GM19452 (cell line): ENCODE results near the gene TNNT1.
"Not testable (repeated sequence)": the region's sequence is repeated elsewhere in the genome, so short reads cannot be mapped to it uniquely, and the experiment has no call there.

Experiments
- ATAC-seq: cut with Tn5 transposase; IDR thresholded peaks from one replicate; pipeline ENCODE4 v1.9.1; 2021; ENCODE audit not compliant: unreplicated experiment

The TNNT1 gene, protein sequence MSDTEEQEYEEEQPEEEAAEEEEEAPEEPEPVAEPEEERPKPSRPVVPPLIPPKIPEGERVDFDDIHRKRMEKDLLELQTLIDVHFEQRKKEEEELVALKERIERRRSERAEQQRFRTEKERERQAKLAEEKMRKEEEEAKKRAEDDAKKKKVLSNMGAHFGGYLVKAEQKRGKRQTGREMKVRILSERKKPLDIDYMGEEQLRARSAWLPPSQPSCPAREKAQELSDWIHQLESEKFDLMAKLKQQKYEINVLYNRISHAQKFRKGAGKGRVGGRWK

DNA sequence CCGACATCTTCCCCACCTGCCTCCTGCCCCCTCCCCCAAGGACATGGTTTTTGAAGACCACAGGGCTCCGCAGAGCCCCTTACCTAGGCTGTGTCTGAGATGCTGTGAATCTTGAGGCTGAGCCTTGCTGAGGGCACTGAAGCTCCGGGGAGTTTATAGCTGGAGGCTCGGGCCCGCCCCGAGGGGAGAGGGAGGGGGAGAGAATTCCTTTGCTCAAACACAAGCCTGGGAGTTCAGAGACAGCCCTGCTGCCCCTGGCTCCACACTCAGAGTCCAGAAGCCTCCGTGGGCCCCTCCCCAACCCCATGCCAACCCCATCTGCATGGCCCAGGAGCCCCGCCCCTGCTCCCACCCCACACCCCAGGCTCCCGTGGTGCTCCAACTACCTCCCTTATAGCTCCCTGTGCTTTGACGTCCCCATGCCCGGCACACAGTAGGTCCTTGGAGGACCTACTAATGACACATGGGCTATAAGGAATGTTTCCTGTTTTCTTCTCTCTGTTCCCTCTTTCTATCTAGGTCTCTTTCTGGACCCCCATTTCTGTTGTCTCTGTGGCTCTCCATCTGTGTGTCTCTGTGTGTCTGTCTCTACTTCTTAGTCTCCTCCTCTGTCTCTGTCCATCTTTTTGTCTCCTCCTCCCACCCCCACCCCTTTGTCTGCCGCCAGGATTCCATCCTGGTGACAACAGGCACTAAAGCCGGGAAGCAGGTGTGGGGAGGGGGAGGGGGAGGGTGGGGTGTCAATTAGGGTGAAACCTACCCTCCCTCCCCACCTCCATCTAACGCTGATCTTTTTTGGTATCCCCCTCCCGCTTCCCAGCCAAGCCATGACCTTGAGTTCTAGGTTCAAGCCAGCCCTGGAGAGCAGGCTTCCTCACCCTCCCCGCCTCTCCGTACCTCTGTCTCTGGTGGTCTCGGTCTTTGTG, at the start of gene TNNT1:
Gene TNNT1, minus strand, starts transcription at position 129 of the 926 bp plus-strand sequence. CDS start 2,049 bp downstream, outside the sequence.
- no peak for ATAC-seq

DNA sequence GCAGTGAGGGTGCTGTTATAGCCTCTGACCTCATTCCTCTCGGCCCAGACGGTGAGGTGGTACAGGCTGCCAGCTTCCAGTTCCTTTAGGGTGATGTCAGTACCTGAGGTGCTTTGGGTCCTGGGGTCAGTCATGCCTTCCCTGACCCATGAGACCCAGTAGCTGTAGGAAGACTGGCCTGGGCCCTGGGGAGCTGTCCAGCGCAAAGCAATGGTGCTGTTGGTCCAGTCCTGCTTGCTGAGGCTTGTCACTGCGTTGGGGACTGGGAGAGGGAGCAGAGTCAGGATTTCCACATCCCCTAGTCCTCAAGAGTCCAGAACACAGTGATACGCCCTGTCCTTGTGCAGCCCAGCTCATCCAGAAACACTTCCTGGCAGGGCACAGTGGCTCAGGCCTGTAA, 49.6 kb upstream of the TNNT1 start:
- no peak for ATAC-seq

DNA sequence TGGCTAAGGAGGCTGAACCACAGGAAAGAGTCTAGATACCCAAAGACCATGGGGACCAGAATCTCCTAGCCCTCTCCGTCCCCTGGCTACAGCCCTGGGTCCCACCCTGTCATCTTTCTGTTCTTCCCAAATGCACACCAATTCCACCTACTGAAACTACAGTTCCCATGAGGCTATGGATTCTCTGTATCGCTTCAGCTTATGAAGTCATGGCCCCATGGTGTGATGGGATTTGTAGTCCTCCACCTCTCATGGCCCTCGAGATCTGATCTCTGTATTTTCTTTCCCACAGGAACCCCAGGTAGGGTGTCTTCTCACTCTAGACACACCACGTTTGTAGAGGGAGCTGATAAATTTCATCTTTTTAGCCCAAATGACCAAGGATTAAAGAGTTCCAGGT, 48.5 kb upstream of the TNNT1 start:
- ATAC-seq: no peak

DNA sequence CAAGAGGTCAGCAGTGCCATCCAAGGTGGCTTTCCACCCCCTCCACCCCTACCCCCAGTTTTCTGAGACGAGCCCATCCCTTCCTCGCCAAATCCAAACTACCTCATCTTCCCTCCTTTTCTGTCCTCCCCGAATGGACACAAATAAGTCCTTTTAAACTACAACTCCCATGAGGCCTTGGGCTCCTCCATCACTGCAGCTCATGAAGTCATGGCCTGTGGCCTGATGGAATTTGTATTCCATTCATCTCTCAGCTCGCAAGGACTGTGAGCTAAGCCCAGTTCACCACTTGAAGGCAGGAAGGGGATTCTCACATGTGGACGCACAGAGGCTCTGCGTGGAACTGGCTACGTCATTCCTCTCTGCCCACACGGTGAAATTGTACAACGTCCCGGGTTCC, 47.8 kb upstream of the TNNT1 start:
- no peak for ATAC-seq

DNA sequence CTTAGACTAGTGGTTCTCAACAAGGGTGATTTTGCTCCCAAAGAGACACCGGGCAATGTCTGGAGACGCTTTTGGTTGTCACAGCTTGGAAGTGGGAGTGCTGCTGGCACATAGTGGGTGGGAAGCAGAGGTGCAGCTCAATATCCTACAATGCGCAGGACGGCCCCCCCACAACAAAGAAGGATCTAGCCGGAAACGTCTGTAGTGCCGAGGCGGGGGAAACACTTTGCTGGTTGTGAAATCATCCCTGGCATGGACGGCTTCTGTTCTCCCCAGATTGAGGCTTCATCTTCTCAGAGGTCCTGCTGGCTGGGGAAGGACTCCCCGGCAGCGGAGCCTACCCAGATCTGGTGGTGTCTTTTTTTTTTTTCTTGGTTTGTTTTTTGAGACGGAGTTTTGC, 44.5 kb upstream of the TNNT1 start:
- ATAC-seq: no peak

DNA sequence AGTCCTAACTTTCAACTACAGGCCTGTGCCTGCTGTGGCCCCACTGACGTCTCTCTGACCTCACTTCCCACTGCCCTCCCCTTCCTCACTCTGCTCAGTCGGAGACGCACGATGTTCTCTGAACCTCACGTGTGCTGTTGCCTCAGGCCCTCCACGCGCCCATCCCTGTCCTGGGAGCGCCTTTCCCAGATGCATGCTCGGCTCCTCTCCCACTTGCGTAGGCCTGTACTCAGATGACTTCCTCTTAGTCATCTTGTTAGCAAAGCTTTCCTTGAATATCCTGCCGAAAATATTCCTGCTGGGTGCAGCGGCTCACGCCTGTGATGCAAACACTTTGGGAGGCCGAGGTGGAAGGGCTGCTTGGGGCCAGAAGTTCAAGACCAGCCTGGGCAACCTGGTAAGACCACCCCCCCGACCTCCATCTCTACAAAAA, 40.4 kb upstream of the TNNT1 start:
- no peak for ATAC-seq

DNA sequence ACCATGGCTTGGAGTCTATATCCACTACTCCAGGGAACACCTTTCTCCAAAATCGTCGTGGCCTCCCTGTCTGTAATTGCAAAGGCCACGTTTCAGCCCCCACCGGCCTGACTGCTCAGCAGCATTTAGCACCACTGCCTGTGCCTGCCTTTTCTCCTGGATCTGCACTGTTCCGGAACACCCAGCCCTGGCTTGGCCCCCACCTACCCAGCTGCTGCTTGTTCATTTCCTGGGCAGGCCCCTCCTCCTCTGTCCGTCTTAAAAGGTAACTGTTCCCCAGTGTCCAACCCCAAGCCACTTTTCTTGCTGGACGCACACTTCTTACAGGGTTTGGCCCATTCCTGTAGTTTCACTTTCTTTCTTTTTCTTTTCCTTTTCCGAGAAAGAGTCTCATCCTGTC, 39.6 kb upstream of the TNNT1 start:
- ATAC-seq: no peak

DNA sequence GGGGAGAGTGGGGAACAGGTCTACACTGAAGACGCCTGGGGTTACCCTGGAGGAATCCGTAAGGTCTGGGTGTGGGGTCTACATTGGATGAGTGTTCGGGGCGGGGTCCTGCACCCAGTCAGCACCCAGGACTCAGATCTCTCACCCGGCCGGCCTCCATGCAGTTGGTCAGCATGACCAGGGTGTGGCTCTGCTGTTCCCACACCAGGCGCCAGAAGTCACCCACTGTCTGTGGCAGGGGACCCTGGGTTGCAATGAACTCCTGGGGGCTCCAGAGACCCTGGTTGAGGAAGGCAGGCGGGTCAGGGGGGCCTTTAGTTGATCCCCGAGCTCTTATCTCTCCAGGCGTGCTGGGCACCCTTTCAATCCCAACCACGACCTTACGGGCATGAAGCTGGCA, 37.1 kb upstream of the TNNT1 start:
- ATAC-seq: no peak

DNA sequence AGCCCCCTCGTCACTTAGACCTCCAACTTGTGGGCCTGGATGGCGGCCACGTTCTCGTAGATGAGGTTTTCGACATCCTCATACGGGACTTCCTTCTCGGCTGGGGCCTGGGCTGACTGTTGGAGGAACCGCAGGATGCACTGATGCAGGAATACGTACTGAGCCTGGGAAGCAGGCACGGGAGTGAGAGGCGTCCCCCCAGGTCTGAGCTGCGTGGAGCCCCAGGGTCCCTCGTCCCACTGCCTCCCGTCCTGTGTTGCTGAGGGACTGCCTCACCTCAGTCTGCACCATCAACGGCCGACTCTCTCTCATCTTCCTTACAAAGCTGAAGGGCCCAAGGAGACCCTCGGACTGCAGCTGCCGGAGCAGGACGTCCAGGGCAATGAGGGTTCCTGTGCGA, 32.7 kb upstream of the TNNT1 start:
- ATAC-seq: no peak

DNA sequence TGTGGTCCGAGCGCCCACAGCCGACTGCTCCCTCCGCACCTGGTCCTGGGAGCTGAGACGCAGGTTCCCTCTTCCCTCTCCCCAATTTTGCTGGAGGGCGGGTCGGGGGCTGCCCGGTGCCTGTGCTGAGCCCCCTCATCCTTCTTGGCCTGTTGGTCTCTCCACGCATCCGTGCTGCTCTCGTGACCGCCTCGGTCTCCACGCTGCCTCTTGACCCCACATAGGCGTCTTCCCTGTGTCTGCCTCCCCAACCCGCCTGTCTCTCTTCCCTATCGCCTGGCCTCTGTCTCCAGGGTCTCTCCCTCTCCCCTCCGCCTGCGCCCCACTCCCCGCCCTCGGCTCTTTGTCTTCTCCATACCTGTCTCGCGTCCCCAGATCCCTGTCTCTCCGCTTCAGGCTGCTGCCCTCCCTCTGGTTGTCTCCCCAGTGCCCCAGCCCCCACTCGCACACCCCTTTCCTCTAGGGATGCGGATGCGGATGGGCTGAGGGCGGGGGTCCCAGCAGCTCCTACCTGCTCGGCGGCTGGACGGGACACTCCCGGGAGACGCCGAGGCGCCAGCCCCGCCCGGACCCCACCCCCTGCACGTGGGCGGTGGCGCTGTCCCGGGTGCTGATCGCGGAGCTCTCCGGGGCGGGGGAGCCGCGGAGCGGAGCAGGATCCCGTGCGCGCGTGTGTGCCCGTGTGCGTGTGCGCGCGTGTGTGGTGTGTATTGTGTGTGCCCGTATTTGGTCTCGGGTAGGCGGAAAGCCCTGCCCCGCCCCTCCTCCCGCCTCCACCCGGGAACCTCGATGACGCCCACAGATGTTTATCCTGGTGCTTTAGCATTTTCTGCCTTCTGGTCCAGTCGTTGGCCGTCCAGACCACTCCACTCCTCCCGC, 30.8 kb upstream of the TNNT1 start, which contains the start of gene SYT5:
Gene SYT5, minus strand, starts transcription at position 684 of the 879 bp plus-strand sequence. CDS start 1,248 bp downstream, outside the sequence.
- ATAC-seq: no peak

DNA sequence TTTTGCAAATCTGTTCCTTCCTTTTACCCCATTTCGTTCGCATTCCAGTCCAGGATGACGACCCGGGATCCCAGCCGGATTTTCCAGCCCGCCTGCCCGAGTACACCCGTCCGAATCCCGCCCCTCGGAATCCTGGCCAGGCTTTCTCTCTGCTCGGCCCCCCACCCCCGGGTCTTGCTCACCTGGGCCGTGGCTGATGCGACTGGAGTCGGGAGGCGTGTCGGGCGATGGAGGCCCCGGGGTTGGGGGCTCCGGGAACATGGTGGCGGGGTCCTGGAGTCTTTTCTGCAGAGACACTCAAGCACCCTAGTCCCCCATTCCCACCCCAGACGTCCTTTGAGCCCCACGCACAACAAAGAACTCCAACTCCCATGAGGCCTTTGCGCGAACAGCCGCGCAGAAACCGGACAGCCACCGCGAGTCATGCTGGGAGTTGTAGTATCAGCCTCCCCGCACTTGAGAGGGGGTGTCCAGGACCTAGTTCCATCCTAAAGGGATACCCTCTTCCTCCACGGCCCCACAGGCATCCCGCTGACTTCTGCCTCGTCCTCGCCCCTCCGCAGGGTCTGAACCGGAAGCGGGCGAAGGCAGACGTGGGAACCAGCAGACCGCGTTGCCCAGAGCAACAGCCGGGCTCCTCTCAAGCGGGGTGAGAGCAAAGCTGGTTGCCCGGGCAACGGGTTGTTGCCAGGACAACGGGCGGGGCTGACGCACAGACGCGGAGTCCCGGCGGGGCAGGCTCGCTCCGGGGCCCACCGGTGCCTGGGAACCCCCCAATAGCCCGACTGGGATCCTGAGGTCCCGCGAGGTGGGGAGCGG, 30.0 kb upstream of the TNNT1 start:
- peak; percentile 85 for ATAC-seq

DNA sequence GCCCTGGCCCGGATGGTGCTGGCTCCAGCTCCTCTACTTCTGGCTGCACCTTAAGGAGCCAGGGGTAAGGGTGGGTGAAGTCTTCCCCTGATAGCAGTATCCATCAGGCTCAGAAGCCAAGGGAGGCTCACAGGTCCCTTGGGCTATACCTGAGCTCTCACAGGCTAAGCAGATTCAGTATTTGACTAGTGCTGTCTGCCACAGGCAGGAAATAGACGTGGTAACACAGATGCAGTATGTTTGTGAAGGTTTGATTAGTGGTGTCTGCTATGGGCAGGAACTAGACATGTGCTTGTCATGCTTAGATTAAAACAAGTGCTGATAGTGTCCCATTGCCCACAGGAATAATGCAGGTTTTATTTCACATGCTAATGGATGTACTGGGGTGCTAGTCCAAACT, 27.1 kb upstream of the TNNT1 start:
- ATAC-seq: no peak

DNA sequence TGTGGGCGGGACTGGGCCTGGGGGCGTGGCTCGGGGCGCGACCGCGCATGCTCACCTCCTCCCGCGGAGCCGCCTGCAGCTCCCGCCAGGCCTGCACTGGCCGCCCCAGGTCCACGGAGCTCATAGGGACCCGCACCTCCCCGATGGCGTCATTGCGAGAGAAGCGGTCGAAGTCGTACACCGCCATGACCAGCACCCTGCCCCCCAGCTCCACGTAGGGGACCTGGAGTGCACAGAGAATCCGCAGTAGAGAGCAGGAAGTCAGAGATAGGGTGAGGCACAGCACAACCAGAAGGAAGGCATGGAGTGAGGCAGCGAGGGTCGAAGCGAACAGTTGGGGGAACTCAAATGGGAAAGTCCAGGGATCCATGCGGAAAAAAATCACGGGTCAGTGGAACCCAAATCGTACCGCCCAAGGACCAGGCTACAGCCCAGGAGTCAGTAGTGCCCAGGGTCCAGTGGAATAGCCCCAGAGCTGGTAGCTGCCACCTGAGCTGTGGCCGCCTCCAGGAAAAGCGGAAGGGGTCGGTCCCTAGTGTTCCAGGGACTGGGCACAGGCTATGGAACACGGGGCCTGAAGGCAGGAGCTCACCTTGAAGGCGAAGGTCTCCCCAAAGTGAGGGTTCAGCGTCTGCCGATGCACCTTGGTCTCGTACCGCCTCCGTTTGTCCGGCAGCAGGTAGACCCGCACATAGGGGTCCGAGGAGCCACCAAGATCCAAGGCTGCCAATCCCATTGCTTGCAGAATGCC, 26.3 kb upstream of the TNNT1 start:
- no peak for ATAC-seq

DNA sequence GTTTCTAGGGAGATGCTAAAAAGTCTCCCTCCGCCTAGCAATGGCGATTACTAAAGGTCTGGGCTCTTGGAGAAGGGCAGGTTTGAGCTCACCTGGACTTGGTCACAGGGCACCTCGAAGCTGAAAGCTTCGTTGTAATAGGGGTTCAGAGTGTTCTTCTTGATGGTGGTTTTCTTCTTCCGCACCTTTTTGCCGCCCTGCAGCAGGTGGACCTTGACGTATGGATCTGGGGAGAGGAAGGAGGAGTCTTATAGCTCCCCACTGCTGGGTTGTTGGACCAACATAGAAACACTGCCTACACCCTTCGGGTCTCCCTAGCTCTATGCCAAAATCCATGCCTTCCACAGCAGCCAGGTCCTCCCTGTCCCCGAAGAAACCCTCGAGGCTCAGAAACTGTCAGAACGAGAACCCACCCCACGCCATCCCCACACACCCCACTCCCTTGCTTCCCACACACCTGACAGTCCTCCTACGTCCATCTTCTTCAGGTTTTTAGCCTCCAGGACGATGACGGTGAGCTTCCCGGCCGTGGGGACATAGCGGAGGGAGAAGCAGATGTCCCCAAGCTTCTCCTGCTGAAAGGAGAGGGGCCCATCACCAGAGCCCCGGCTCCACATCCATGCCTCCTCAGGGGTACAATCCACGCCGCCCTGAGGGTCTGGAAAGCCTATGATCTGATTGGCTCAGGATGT, 25.6 kb upstream of the TNNT1 start:
- ATAC-seq: no peak

DNA sequence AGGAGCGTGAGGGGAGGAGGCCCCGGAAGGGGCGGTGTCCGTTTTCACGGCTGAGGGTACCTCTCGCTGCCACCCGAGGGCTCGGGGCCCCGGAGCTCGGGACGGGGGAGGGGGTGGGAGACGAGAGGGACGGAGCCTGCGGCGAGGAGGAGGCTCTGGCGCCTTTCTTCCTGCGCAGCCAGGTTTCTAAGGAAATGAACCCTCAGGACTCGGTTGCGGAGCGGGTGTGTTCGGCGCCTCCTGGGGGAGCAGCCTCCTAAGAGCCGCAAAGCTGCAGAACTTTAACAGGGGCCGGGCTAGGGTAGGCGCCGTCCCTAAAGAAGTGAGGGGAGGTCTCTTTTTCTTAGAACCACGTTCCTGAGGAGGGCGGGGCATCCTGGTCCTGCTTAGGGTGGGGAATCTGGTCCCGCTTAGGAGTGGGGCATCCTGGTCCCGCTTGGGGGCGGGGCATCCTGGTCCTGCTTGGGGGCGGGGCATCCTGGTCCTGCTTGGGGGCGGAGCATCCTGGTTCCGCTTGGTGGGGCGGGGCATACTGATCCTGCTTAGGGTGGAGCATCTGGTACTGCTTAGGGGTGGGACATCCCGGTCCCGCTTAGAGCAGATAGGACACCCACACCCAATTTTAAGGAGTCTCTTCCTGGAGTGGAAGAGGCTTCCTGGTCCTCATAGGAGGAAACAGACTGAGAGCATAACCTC, 24.9 kb upstream of the TNNT1 start:
- no peak for ATAC-seq

DNA sequence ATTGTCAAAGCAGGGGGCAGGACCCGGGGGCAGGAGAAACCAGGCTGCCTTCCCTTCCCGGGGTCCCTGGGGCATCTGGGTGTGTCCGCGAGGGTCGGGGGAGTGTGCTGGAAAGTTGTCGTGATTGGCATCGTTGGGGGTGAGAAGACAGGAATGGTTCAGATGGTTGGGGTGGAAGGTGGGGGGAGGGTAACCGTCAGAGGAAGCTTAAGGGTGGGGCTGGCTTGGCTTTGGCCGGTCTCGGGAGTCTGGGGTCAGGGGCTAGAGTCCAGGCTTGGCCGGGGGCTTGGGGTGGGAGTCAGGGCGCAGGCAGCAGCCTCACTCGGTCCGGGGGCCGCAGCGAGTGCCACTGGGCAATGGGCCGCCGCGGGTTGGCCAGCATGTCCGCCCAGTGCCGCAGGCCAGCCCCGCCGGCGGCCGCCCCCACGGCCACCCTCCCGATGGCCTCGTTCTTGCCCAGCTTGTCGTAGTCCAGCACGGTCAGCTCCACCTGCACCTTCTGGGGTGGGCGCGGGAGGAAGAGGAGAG, 24.2 kb upstream of the TNNT1 start:
- no peak for ATAC-seq

DNA sequence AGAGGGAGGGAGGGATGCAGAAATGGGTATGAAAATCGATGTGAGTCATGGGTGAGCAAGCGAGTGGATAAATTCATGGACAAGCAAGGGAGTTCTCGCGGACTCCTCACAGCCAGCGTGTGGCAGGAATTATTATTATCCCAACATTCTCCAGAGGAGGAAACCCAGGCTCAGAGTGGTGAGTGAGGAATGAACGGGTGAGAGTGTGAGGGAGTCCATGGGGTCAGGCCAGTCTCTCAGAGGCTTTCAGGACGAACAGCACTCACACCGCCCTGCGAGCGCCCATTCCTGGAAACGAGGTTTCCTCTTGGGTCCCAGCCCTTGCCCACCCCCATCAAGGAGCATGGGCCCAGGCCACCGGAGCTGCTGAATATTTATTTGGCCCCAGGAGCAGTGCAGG, 23.7 kb upstream of the TNNT1 start:
- ATAC-seq: no peak

DNA sequence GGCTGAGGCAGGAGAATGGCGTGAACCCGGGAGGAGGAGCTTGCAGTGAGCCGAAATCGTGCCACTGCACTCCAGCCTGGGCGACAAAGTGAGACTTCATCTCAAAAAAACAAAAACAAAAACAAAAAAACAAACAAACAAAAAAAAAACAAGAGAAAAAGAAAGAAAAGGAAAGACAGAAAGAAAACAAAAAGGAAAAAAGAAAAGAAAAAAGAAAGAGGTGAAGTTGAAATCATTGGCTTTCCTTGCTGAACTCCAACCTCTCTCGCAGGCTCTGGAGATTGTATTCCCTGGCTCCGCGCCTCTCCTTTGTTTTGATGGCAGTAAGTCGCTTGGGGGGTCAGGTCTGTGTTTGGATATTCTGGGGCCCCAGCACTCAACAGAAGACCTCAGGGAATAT, 23.3 kb upstream of the TNNT1 start:
- not testable (repeated sequence) for ATAC-seq
